C4-2B (cell line): ENCODE results near the gene SPDYE18.
"Not testable (repeated sequence)": the region's sequence is repeated elsewhere in the genome, so short reads cannot be mapped to it uniquely, and the experiment has no call there.

Source experiments
- ZFX ChIP-seq: fragments of 450-650 bp; IDR thresholded peaks from 2 replicates; pipeline ENCODE4 v1.6.1; 2017
- TF ChIP-seq, protein P1 (sequence below): fragments of 450-650 bp; conservative IDR thresholded peaks from 2 replicates; pipeline ENCODE4 v1.5.1; 2017; ENCODE audit warnings: mild to moderate bottlenecking

DNA sequence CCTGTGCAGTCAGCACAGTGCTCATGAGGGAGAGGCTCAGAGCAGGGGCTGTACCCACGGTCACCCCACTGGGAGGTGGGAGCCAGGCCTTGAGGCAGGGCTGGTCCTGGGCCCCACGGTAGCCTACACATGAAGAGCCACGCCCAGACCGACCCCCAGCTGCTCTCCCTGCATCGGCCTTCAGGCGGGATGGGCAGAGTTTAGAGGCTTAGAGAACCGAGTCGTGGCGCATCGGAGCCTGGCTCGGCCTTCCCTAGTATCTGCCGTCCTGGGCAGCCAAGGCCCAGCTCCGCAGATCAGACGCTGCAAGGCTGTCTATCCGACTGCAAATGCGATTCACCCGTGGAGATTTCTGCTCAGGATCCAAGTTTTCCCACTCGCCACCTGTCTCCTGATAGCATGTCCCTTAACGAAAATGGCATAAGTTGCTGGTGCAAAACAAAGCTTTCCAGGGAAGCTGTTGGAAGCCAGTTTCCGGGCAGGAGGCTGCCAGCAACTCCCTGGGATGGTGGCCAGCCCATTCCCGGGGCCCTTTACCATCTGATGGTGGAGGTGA lies 59.6 kb downstream of the SPDYE18 start:
- TF ChIP-seq, protein P1, sequence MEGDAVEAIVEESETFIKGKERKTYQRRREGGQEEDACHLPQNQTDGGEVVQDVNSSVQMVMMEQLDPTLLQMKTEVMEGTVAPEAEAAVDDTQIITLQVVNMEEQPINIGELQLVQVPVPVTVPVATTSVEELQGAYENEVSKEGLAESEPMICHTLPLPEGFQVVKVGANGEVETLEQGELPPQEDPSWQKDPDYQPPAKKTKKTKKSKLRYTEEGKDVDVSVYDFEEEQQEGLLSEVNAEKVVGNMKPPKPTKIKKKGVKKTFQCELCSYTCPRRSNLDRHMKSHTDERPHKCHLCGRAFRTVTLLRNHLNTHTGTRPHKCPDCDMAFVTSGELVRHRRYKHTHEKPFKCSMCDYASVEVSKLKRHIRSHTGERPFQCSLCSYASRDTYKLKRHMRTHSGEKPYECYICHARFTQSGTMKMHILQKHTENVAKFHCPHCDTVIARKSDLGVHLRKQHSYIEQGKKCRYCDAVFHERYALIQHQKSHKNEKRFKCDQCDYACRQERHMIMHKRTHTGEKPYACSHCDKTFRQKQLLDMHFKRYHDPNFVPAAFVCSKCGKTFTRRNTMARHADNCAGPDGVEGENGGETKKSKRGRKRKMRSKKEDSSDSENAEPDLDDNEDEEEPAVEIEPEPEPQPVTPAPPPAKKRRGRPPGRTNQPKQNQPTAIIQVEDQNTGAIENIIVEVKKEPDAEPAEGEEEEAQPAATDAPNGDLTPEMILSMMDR, result not testable (repeated sequence)
- not testable (repeated sequence) for TF ChIP-seq ZFX
